Coronary artery (tissue), 2 donors: Measurements from ENCODE around the gene TGFBR2.

ENCODE experiments used
- DNase-seq: peaks from one replicate; pipeline ENCODE4 v3.0.0-alpha.2; 2017; ENCODE audit warnings: low spot score
- H3K27ac ChIP-seq, 2 donors: fragments of 200-600 bp; sonication (generic); one replicate each; pipeline ENCODE4 v1.5.1; 2016 to 2019
- H3K4me3 ChIP-seq: fragments of 200-600 bp; sonication (generic); 2 replicates; pipeline ENCODE4 v1.5.1; 2016; ENCODE audit warnings: mild to moderate bottlenecking, moderate library complexity
- TF ChIP-seq, protein P1 (sequence below): fragments of 200-600 bp; sonication (generic); IDR thresholded peaks from one replicate; pipeline ENCODE4 v1.5.1; 2019; ENCODE audit warnings: antibody characterized with exemption

The TGFBR2 gene

DNA sequence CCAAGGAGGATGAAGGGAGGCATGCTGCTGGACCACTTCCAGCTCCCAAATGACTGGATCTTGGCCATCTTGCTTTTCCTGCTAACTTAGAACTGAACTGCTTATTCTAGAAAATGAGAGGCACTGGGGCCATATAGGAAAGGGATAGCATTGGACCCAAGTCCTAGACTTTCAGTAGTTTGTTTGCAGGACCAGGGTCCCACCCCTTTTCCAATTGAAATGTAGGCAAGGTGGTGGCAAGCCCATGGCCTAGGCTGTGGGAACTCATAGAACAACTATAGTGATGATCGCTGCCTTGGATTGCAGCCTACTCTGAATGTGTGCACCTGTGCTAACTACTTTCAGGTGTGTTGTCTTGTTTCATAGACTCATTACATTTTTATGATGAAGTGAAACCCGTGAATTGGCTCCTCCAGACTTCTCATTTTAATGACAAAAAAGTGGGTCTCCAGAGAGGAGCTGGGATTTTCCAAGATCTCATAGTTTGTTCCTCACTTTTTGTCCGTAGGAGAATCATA, 50.3 kb downstream of the TGFBR2 start:
- Histone ChIP-seq H3K27ac (peak overlapping the region; percentile 16 to 60), H3K4me3 (no peak overlapping the region)
- TF ChIP-seq, protein P1, sequence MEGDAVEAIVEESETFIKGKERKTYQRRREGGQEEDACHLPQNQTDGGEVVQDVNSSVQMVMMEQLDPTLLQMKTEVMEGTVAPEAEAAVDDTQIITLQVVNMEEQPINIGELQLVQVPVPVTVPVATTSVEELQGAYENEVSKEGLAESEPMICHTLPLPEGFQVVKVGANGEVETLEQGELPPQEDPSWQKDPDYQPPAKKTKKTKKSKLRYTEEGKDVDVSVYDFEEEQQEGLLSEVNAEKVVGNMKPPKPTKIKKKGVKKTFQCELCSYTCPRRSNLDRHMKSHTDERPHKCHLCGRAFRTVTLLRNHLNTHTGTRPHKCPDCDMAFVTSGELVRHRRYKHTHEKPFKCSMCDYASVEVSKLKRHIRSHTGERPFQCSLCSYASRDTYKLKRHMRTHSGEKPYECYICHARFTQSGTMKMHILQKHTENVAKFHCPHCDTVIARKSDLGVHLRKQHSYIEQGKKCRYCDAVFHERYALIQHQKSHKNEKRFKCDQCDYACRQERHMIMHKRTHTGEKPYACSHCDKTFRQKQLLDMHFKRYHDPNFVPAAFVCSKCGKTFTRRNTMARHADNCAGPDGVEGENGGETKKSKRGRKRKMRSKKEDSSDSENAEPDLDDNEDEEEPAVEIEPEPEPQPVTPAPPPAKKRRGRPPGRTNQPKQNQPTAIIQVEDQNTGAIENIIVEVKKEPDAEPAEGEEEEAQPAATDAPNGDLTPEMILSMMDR, result no peak
- DNase-seq, result no peak

GRCh38 chr3:30657914-30658313, 51.5 kb downstream of the TGFBR2 start:
- TF ChIP-seq, protein P1, result no peak
- DNase-seq, result no peak
- Histone ChIP-seq H3K4me3 (no peak overlapping the region), H3K27ac (peak overlapping the region; percentile 50 to 82)

DNA sequence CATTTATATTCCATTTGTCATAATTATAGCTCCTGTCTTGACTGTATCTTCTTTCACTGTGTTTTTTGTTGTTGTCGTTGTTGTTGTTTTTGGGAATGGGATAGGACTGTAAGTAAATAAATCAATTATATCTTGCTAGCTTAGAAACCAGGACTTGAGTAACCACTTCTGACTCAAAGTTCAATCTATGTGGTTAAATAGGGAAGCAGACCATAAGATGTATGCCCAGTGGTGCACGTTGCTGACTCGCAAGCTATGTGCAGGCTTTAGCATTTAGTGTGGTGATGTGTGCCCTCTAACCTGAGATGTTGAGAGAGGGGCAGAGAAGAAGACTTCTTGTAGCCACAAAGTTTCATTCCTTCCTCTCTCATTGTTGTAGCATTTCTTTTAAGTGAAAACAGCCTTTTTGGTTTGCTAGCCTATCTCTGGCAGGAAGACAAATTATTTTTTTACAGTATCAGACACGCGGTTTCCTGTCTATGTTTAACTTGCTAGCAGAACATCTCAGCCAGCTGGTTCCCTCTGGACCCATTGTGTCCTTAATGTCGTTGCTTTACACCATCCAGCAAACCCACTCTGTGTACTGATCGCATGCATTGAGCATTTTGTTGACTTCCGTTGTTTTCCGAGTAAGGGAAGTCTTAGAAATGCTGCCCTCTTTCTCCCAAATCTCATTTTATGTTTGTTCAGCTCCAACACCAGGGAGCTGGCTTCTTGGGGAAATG, 52.1 kb downstream of the TGFBR2 start:
- no peak for DNase-seq
- TF ChIP-seq, protein P1, result no peak
- Histone ChIP-seq H3K4me3 (peak overlapping the region; percentile 33), H3K27ac (peak overlapping the region; percentile 50 to 82)

DNA sequence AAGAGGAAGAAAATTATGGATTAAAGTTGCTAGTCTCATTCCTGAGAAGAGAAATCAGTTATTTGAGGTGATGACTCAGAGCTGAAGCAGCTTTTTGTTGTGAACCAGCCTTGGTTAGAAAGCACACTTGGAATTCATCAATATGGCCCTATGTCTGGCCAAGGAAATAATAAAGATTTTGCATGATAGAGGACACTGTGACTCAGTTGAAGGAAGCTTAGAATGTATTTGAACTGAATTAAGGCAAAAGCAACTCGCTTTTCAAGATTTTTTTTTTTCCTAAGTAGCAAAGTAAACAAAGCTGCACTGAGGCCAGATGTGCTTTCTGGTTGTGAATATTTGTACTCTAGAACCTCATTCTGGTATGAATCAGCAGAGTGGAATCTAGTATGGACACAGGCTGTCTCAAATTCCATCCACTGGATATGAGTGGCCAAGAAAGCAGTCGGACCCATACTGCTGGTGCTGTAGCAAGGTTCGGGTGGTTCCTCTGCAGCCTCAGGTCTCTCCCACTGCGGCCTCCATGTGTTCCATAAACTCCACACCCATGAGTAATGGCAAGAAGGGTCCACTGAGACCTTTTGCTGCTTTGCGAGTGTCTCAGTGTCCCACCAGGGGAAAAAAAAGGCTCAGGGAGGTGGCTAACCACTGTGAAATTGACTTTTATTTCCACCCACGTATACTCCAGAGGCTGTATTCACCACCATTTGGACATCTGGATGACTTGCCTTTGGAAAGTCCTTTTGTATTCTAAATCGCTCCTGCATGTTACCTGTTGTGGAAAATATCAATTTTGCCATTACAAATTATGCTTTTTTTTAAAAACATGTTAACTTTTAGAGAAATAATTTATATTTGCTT, 53.1 kb downstream of the TGFBR2 start:
- DNase-seq, result no peak
- TF ChIP-seq, protein P1, result no peak
- peak overlapping the region; percentile 33 for H3K4me3 ChIP-seq
- peak overlapping the region; percentile 50 to 82 for H3K27ac ChIP-seq

- TF ChIP-seq, protein P1, result no peak
- DNase-seq, result no peak
- no peak overlapping the region for H3K4me3 ChIP-seq
- peak overlapping the region; percentile 50 to 82 for H3K27ac ChIP-seq
Observed at GRCh38 chr3:30660136-30660535, 53.7 kb downstream of the TGFBR2 start.

DNA sequence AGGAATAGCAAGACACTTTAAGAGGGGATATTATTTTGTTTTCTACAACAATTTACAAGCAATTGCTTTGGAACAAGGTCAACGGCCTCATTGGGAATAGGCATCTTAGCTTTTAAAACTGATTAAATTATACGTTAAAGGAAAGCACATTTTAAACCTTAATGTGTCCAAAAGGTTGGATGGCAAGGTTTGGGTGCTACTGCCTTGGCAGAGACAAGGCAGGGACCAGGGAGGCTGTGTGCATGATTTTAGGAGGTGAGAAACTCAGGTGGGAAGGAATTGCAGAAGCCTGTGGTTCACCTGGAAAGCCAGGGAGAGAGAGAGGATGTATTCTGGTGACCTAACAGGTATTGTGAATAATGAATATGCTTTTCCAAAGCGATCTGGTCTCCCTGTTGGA, 54.3 kb downstream of the TGFBR2 start:
- Histone ChIP-seq H3K4me3 (no peak overlapping the region), H3K27ac (peak overlapping the region; percentile 11 to 82)
- TF ChIP-seq, protein P1, result no peak
- no peak for DNase-seq
